Adrenal gland (tissue), 12 donors: ENCODE data around the gene GPR146. TPM values are rescaled to one million over a fixed set of nuclear protein-coding genes. Genes with fewer than 3 reads are reported as not detected.

Source experiments
- DNase-seq, 7 donors: peaks; one replicate each; pipeline ENCODE4 v3.0.0-alpha.2; 2019 to 2020
- H3K27ac ChIP-seq, 5 donors: fragments of 200-600 bp; sonication (generic) in 4 of 5; 1 replicate in 3 of 5; 2 replicates in 2 of 5; pipeline versions ENCODE4 v1.5.1 to v1.8.0; 2016 to 2020; ENCODE audit warnings: mild to moderate bottlenecking in 1 of 5
- H3K27me3 ChIP-seq: fragments of 200-600 bp; 2 replicates; pipeline ENCODE4 v1.8.0; 2021
- H3K36me3 ChIP-seq, 2 donors: fragments of 200-600 bp; replicated peaks in 1 of 2; 1 replicate in 1 of 2; 2 replicates in 1 of 2; pipeline versions ENCODE4 v1.5.1 to v1.8.0; 2018 to 2022
- H3K4me1 ChIP-seq, 2 donors: fragments of 200-600 bp; replicated peaks in 1 of 2; 1 replicate in 1 of 2; 2 replicates in 1 of 2; pipeline versions ENCODE4 v1.5.1 to v1.8.0; 2018 to 2021
- H3K4me3 ChIP-seq, 4 donors: fragments of 200-600 bp; sonication (generic) in 3 of 4; one replicate each; pipeline ENCODE4 v1.5.1; 2016 to 2018
- H3K9me3 ChIP-seq, 3 donors: fragments of 200-600 bp; sonication (generic) in 1 of 3; replicated peaks in 1 of 3; 1 replicate in 2 of 3; 2 replicates in 1 of 3; pipeline versions ENCODE4 v1.5.1 to v1.8.0; 2016 to 2021
- POLR2A ChIP-seq, 2 donors: fragments of 450-650 bp; IDR thresholded peaks; one replicate each; pipeline ENCODE4 v1.6.1; 2017; ENCODE audit warnings: antibody characterized with exemption in 2 of 2, mild to moderate bottlenecking in 2 of 2, moderate library complexity in 1 of 2
- WGBS, 4 donors: extraction: QIAGEN DNeasy Blood & Tissue Kit in 2 of 4; methylation state at CpG; one replicate each; pipeline versions ENCODE4 v1.1.5 to v1.1.7; 2013 to 2017; 5-methylcytosine and 5-hydroxymethylcytosine counted together
- intact Hi-C, 2 donors: fragments of 100-400 bp; cut with DNase I; formaldehyde crosslinking; loops; one replicate each; pipeline versions ENCODE4 v1.14.1 to v1.15.0; 2022 to 2023
- polyA plus RNA-seq, 3 donors: library from polyadenylated mRNA; stranded (reverse); fragments of 200-250 nt in 2 of 3; fragments of 350-450 nt in 1 of 3; fragmentation: Illumina TruSeq in 1 of 3; extraction: RNeasy Lipid Tissue Mini Kit (QIAGEN cat#74804) in 1 of 3; gene quantifications; one replicate each; pipeline ENCODE4 v1.2.3, GENCODE V29; 2013 to 2014
- total RNA-seq, 9 donors: library from RNA; depleted of rRNA in 4 of 9; stranded (reverse); fragments of >200 nt in 4 of 9; fragments of 120-200 nt in 1 of 9; fragmentation: NEBNext Ultra II Directional in 1 of 9; extraction: Animal tissue kit (Norgen Biotek cat#: 25700) in 1 of 9; gene quantifications; one replicate each; pipeline versions ENCODE4 v1.1.0 to v1.2.4, GENCODE V29; 2013 to 2023
- TF ChIP-seq, protein P1 (sequence below), 6 experiments: fragments of 450-650 bp in 4 of 6; fragments of 200-600 bp in 2 of 6; sonication (generic) in 1 of 6; IDR thresholded peaks; 1 replicate in 5 of 6; 2 replicates in 1 of 6; pipeline versions ENCODE4 v1.5.1 to v1.8.0; 2016 to 2021; ENCODE audit warnings: antibody characterized with exemption in 6 of 6, mild to moderate bottlenecking in 2 of 6, moderate library complexity in 1 of 6
- donor health status: healthy with polysubstance abuse.
- donor health status: Bipolar disorder and iron deficiency.
- donor health status: DM: yes; HTN: yes; CAD: no.
- donor health status: DM: no; HTN: no; CAD: no.
- donor health status: DM: no; HTN: no; CAD: no.
- donor health status: DM: yes; HTN: yes; CAD: no.

GPR146 gene
- total and polyA plus RNA-seq, 12 donors, result 0.90 to 17.3 (median 8.7) TPM

DNA sequence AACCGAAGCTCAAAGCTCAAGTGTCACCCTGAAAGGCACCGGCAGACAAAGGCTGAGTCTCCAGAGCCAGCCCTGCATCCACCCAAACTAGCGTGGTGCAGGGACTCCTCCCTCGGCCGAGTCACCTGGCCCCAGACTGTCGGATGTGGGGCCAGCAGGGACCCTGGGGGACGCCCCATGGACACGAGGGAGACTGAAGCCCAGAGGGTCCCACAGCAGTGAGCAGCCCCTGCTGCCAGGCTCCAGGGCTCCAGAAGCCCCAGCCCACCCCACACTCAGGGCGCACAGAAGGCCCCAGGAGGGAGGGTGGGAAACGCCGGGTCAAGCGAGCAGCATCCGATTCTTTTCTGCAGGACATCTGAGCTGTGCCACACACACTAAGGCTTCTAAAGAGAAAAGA, 20.2 kb downstream of the GPR146 start:
- Histone ChIP-seq H3K27me3 (no peaks in the 10 kb centered on the region), H3K36me3 (no peaks in the 10 kb centered on the region), H3K9me3 (no peaks in the 10 kb centered on the region), H3K27ac (no peak overlapping the region), H3K4me3 (no peak overlapping the region), H3K4me1 (peaks cover 4 to 14% of the 10 kb centered on the region in 2 donors)
- intact Hi-C loops, result loop anchor here (2.0 kb wide), 1 partner anchor 70 kb away; no protein-coding TSS in a partner anchor
- TF ChIP-seq, protein P1, sequence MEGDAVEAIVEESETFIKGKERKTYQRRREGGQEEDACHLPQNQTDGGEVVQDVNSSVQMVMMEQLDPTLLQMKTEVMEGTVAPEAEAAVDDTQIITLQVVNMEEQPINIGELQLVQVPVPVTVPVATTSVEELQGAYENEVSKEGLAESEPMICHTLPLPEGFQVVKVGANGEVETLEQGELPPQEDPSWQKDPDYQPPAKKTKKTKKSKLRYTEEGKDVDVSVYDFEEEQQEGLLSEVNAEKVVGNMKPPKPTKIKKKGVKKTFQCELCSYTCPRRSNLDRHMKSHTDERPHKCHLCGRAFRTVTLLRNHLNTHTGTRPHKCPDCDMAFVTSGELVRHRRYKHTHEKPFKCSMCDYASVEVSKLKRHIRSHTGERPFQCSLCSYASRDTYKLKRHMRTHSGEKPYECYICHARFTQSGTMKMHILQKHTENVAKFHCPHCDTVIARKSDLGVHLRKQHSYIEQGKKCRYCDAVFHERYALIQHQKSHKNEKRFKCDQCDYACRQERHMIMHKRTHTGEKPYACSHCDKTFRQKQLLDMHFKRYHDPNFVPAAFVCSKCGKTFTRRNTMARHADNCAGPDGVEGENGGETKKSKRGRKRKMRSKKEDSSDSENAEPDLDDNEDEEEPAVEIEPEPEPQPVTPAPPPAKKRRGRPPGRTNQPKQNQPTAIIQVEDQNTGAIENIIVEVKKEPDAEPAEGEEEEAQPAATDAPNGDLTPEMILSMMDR (IDR thresholded peaks at IDR 0.05), result no peak
- no peak for TF ChIP-seq POLR2A (IDR thresholded peaks at IDR 0.05)
- no peak for DNase-seq
- WGBS, 4 donors, result 69 to 84% (median 79%) methylated on average over 6 to 13 of the region's 13 CpGs

DNA sequence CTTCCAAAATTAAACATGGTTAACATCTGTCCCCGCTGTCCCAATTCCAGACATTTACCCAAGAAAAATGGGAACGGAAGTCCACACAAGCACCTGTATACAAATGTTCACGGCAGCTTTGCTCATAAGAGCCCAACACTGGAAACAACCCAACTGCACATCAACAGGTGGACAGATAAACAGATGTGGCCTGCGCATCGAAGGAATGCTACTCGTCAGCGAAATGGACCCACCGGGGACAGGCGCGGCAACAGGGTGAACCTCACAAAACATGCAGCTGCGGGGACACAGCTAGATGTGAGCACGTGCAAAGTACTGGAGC, 20.9 kb downstream of the GPR146 start:
- Histone ChIP-seq H3K27ac (no peak overlapping the region), H3K9me3 (no peaks in the 10 kb centered on the region), H3K36me3 (no peaks in the 10 kb centered on the region), H3K4me1 (peaks cover 4 to 12% of the 10 kb centered on the region in 2 donors), H3K4me3 (peak overlapping the region in 1 of 4 donors; percentile 12), H3K27me3 (no peaks in the 10 kb centered on the region)
- no peak for TF ChIP-seq POLR2A (IDR thresholded peaks at IDR 0.05)
- TF ChIP-seq, protein P1 (IDR thresholded peaks at IDR 0.05), result no peak
- intact Hi-C loops, result loop anchor here (2.0 to 5.0 kb wide), 2 partner anchors 70 to 158 kb away; no protein-coding TSS in a partner anchor
- no peak for DNase-seq
- 78 to 84% (median 80%) methylated on average over 11 to 12 of the region's 12 CpGs for WGBS, 4 donors

DNA sequence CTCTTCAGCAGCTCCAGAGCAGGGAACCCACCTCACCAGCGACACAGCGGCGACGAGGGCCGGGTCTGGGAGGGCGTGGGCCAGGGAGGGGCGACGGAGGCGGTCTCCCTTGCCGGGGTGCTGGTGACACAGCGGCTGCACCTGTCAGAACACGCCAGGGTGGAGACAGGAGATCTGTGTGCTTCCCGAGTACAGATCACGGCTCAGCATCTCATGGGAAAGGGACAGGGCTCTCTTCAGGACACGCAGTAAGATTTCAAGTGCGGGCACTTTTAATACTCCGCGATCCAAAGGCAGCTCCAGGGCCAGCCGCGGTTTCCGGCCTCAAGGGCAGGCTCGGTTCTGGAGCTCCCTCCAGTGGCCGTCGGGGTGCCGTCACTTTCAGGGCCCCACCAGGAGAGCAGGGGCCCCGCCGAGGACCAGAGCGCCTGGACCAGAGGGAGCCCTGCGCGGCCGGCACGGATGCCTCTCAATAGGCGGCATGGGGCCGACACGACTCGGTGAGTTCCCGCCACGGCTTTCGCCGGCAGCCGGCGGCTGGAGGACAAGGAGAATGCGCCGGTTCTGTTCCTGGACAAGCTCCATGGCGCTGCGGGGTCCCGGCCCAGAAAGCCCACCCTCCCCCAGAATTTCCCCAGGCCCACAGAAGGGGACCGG, 21.4 kb downstream of the GPR146 start:
- TF ChIP-seq, protein P1 (IDR thresholded peaks at IDR 0.05), result peak; percentile 88 to 98 (median 93)
- TF ChIP-seq POLR2A (IDR thresholded peaks at IDR 0.05), result no peak
- Histone ChIP-seq H3K27me3 (no peaks in the 10 kb centered on the region), H3K27ac (no peak overlapping the region), H3K4me3 (peak overlapping the region in 1 of 4 donors; percentile 12), H3K4me1 (peaks cover 4 to 7% of the 10 kb centered on the region in 2 donors), H3K36me3 (no peaks in the 10 kb centered on the region), H3K9me3 (no peaks in the 10 kb centered on the region)
- WGBS, 4 donors, result 13 to 16% methylated on average over 46 to 48 of the region's 48 CpGs; no CpG with 5 or more reads in 2 of the 4 donors
- peak; percentile 77 to 91 (median 90) for DNase-seq
- intact Hi-C loops, result loop anchor here (2.0 to 5.0 kb wide), 2 partner anchors 71 to 158 kb away; no protein-coding TSS in a partner anchor

DNA sequence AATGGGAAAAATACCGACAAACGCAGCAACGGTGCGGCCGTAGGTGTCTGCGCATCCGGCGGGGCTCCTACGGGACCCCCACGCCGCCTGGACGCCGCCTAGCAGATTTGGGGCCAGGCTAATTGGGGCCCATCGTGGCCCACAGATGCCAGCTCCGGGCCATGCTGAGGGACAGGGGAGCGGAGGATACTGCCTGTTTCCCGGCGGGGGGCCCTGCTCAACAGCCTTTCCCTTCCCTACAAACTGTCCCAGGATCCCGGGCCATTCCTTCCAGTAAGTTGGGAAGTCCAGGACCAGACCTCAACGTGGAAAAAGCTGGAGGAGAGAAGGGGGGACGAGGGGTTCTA, 21.9 kb downstream of the GPR146 start:
- no peak for DNase-seq
- intact Hi-C loops, result loop anchor here in 1 of 2 donors (5.0 kb wide), 1 partner anchor 159 kb away; no protein-coding TSS in a partner anchor
- Histone ChIP-seq H3K27ac (no peak overlapping the region), H3K27me3 (no peaks in the 10 kb centered on the region), H3K9me3 (no peaks in the 10 kb centered on the region), H3K36me3 (no peaks in the 10 kb centered on the region), H3K4me1 (peaks cover 4 to 5% of the 10 kb centered on the region in 2 donors), H3K4me3 (no peak overlapping the region)
- no peak for TF ChIP-seq POLR2A (IDR thresholded peaks at IDR 0.05)
- TF ChIP-seq, protein P1 (IDR thresholded peaks at IDR 0.05), result no peak
- WGBS, 4 donors, result 65 to 74% (median 69%) methylated on average over 5 to 21 of the region's 21 CpGs
